OCI-LY7 (cell line): Measurements from ENCODE around the gene TMEM179. TPM values are rescaled to one million over a fixed set of nuclear protein-coding genes. Genes with fewer than 3 reads are reported as not detected.

Experiments
- BruUV-seq: library from RNA; stranded (reverse); fragments of 400-500 nt; replicated peaks from 2 replicates; lab custom pipeline; 2021; lab: Mats Ljungman, UMichigan
- CTCF ChIA-PET: fragments of 300-600 bp; sonication (Branson Sonifier 250); formaldehyde crosslinking; loops from one replicate; lab custom pipeline; 2022; ENCODE audit warnings: antibody characterized with exemption; ENCODE audit not compliant: unreplicated experiment; lab: Charles Lee
- POLR2A ChIA-PET: fragments of 300-600 bp; sonication (Branson Sonifier 250); formaldehyde crosslinking; loops from one replicate; lab custom pipeline; 2022; ENCODE audit warnings: antibody characterized with exemption; lab: Charles Lee
- DNase-seq: peaks from one replicate; pipeline ENCODE4 v3.0.0-alpha.2; 2015; ENCODE audit warnings: low spot score
- H2AFZ ChIP-seq: fragments of 200-600 bp; sonication (generic), shearing (Covaris generic); 2 replicates; pipeline ENCODE4 v1.6.1; 2014; ENCODE audit warnings: mild to moderate bottlenecking, antibody characterized with exemption, low read length, moderate library complexity
- H3K27ac ChIP-seq: fragments of 200-600 bp; sonication (generic); 2 replicates; pipeline ENCODE4 v1.5.1; 2014; ENCODE audit warnings: mixed run types, low read depth, mild to moderate bottlenecking, moderate library complexity, low read length, inconsistent platforms; ENCODE audit not compliant: poor library complexity, severe bottlenecking
- H3K36me3 ChIP-seq: fragments of 200-600 bp; sonication (generic); 2 replicates; pipeline ENCODE4 v1.6.1; 2014; ENCODE audit warnings: mild to moderate bottlenecking, antibody characterized with exemption, low read length, moderate library complexity, mixed read lengths; ENCODE audit not compliant: insufficient read depth
- H3K4me1 ChIP-seq: fragments of 200-600 bp; sonication (generic); 2 replicates; pipeline ENCODE4 v1.5.1; 2014; ENCODE audit warnings: mild to moderate bottlenecking, low read length; ENCODE audit not compliant: insufficient read depth, poor library complexity, severe bottlenecking
- H3K4me2 ChIP-seq: fragments of 200-600 bp; sonication (generic); 2 replicates; pipeline ENCODE4 v1.6.1; 2014; ENCODE audit warnings: mild to moderate bottlenecking, low read length
- H3K4me3 ChIP-seq: fragments of 200-600 bp; sonication (generic); 2 replicates; pipeline ENCODE4 v1.5.1; 2014; ENCODE audit warnings: mild to moderate bottlenecking, low read depth, low read length; ENCODE audit not compliant: poor library complexity, severe bottlenecking
- H3K79me2 ChIP-seq: fragments of 200-600 bp; sonication (generic); 2 replicates; pipeline ENCODE4 v1.6.1; 2016; ENCODE audit warnings: low read depth, mild to moderate bottlenecking, low read length, moderate library complexity, mixed read lengths; ENCODE audit not compliant: insufficient read depth
- H3K9me2 ChIP-seq: fragments of 200-600 bp; sonication (generic); 2 replicates; pipeline ENCODE4 v1.6.1; 2016; ENCODE audit warnings: mild to moderate bottlenecking, low read length, mixed read lengths; ENCODE audit not compliant: insufficient read depth
- H3K9me3 ChIP-seq: fragments of 200-600 bp; sonication (generic); 2 replicates; pipeline ENCODE4 v1.6.1; 2014; ENCODE audit warnings: mild to moderate bottlenecking, mixed run types, low read length, mixed read lengths
- H4K20me1 ChIP-seq: fragments of 200-600 bp; sonication (generic); 2 replicates; pipeline ENCODE4 v1.6.1; 2014; ENCODE audit warnings: mild to moderate bottlenecking, antibody characterized with exemption, low read length, moderate library complexity, mixed read lengths; ENCODE audit not compliant: insufficient read depth
- EZH2phosphoT487 ChIP-seq: fragments of 200-600 bp; sonication (generic); IDR thresholded peaks from 2 replicates; pipeline ENCODE4 v1.6.1; 2018; ENCODE audit warnings: low read depth, borderline replicate concordance, mild to moderate bottlenecking, mixed run types, antibody characterized with exemption, low read length, moderate library complexity, mixed read lengths
- intact Hi-C: fragments of 100-400 bp; cut with micrococcal nuclease; formaldehyde crosslinking; loops from one replicate; pipeline ENCODE4 v1.10.0; 2022; ENCODE audit not compliant: unreplicated experiment
- total RNA-seq, 2 experiments: library from RNA; depleted of rRNA in 1 of 2; stranded (reverse); fragments of >200 nt in 1 of 2; shearing (Covaris generic) in 1 of 2; gene quantifications; 2 replicates each; pipeline ENCODE4 v1.2.3, GENCODE V29; 2014 to 2022
- TF ChIP-seq, protein P1 (sequence below): fragments of 200-600 bp; sonication (generic); conservative IDR thresholded peaks from 2 replicates; pipeline ENCODE4 v1.5.1; 2014; ENCODE audit warnings: mild to moderate bottlenecking, antibody characterized with exemption, low read length, moderate library complexity, mixed read lengths

The TMEM179 gene
- total RNA-seq, 2 experiments from 2014 or later = not detected

GRCh38 chr14:104567141-104567956, 37.2 kb downstream of the TMEM179 start:
- no peaks in the 10 kb centered on the region for H3K36me3 ChIP-seq
- no peak overlapping the region for H3K4me2 ChIP-seq
- H3K27ac ChIP-seq = no peak overlapping the region
- ChIA-PET POLR2A (no interaction called here), CTCF (no interaction called here)
- no peaks in the 10 kb centered on the region for H3K79me2 ChIP-seq
- no peak overlapping the region for H3K4me3 ChIP-seq
- no peak overlapping the region for H2AFZ ChIP-seq
- no peak for DNase-seq
- no peaks in the 10 kb centered on the region for H3K9me3 ChIP-seq
- H3K9me2 ChIP-seq = no peaks in the 10 kb centered on the region
- no TSS peak for BruUV-seq
- intact Hi-C loops = no loop called here
- H4K20me1 ChIP-seq = no peaks in the 10 kb centered on the region
- H3K4me1 ChIP-seq = no peaks in the 10 kb centered on the region
- TF ChIP-seq EZH2phosphoT487 = no peak
- TF ChIP-seq, protein P1, sequence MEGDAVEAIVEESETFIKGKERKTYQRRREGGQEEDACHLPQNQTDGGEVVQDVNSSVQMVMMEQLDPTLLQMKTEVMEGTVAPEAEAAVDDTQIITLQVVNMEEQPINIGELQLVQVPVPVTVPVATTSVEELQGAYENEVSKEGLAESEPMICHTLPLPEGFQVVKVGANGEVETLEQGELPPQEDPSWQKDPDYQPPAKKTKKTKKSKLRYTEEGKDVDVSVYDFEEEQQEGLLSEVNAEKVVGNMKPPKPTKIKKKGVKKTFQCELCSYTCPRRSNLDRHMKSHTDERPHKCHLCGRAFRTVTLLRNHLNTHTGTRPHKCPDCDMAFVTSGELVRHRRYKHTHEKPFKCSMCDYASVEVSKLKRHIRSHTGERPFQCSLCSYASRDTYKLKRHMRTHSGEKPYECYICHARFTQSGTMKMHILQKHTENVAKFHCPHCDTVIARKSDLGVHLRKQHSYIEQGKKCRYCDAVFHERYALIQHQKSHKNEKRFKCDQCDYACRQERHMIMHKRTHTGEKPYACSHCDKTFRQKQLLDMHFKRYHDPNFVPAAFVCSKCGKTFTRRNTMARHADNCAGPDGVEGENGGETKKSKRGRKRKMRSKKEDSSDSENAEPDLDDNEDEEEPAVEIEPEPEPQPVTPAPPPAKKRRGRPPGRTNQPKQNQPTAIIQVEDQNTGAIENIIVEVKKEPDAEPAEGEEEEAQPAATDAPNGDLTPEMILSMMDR = no peak

DNA sequence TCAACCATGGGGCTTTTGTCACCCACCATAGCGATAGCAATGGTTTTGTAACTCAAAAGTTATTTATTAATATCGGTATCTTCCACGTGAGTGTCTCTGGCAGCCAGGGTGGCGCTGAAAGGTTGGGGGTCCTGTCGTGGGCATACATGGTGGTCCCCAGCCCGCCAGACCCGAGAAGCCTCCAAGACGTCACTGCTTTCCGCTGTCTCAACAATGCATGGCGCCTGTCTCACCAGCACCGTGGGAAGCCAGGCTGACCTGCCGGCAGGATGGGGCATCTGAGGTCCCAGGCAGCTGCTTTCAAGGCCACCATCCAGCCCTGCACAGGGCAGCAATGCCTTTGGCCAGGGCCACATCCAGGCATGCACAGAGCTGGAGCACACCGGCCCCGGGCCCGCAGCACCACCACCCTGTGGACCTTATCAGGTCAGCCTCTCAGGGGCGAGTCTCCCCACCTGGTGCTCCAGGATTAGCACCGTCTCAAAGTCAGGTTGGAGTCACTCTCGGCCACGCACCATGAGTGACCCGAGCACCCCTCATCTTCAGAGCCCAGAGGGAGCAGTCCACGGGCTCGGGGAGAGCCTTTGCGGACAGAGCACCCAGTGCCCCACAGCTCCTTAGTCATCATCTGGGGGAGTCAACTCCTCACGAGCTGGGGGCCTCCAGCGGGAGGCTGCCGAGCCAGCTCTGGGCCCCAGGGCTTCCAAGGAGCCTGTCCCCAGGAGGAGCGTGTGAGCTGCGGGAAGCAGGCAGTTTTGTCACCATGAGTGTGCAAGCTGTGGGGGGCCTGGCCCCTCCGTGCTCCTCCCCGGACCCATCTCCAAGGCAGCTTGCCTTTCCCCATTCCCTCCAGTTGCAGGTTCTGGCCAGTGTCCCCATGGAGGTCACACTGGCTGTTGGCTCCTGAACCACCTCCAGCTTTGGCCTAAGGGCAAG, 39.6 kb downstream of the TMEM179 start:
- Histone ChIP-seq H3K27ac (no peak overlapping the region), H3K4me1 (no peaks in the 10 kb centered on the region), H3K4me2 (no peak overlapping the region), H2AFZ (no peak overlapping the region), H4K20me1 (no peaks in the 10 kb centered on the region), H3K9me3 (no peaks in the 10 kb centered on the region), H3K4me3 (no peak overlapping the region), H3K9me2 (no peaks in the 10 kb centered on the region), H3K79me2 (no peaks in the 10 kb centered on the region), H3K36me3 (no peaks in the 10 kb centered on the region)
- DNase-seq = no peak
- ChIA-PET POLR2A (no interaction called here), CTCF (no interaction called here)
- no TSS peak for BruUV-seq
- TF ChIP-seq EZH2phosphoT487 = no peak
- TF ChIP-seq, protein P1 = no peak
- intact Hi-C loops = loop anchor here (1.0 to 2.0 kb wide), 2 partner anchors 428 to 486 kb away; no protein-coding TSS in a partner anchor
